AG04450 (cell line): ENCODE results near the gene CFAP46. TPM values are rescaled to one million over a fixed set of nuclear protein-coding genes. Genes with fewer than 3 reads are reported as not detected.

ENCODE experiments used
- CTCF ChIA-PET: fragments of 300-600, 350-600 bp; formaldehyde crosslinking; extraction: SDS; loops from one replicate; lab custom pipeline; 2022; ENCODE audit warnings: antibody characterized with exemption, inconsistent platforms; lab: Charles Lee
- POLR2A ChIA-PET: fragments of 350-600 bp; formaldehyde crosslinking; extraction: SDS; loops from one replicate; lab custom pipeline; 2021; ENCODE audit warnings: antibody characterized with exemption, inconsistent platforms; lab: Yijun Ruan, JAX
- DNase-seq: peaks from one replicate; pipeline ENCODE4 v3.0.0-alpha.2; 2011; ENCODE audit warnings: low read depth, low spot score
- H3K27ac ChIP-seq: one replicate; pipeline ENCODE4 v1.5.1; 2012; ENCODE audit warnings: low read depth, low read length, control low read depth
- H3K27me3 ChIP-seq: one replicate; pipeline ENCODE4 v1.6.0; 2012; ENCODE audit warnings: low read length; ENCODE audit not compliant: control insufficient read depth, insufficient read depth
- H3K4me3 ChIP-seq: 2 replicates; pipeline ENCODE4 v1.5.1; 2011; ENCODE audit warnings: mild to moderate bottlenecking, low read depth, low read length, control low read depth
- H3K9me3 ChIP-seq: 2 replicates; pipeline ENCODE4 v1.5.1; 2012; ENCODE audit warnings: low read length; ENCODE audit not compliant: control insufficient read depth, insufficient read depth
- CTCF ChIP-seq: IDR thresholded peaks from 2 replicates; pipeline ENCODE4 v1.5.1; 2011; ENCODE audit warnings: low read depth, low read length, control low read depth, inconsistent platforms
- polyA plus RNA-seq: library from polyadenylated mRNA; depleted of rRNA; stranded (reverse); fragments of >200 nt; gene quantifications from 2 replicates; pipeline ENCODE4 v1.2.3, GENCODE V29; 2011

CFAP46 gene
- polyA plus RNA-seq, 1 experiment, result 2.7 TPM

- CTCF ChIA-PET, result no interaction called here
- POLR2A ChIA-PET, result no interaction called here
- Histone ChIP-seq H3K4me3 (no peak overlapping the region), H3K27me3 (peaks cover 17% of the 10 kb centered on the region), H3K9me3 (no peaks in the 10 kb centered on the region; the same call in 1 of the 2 replicates), H3K27ac (no peak overlapping the region)
- no peak for DNase-seq
- TF ChIP-seq CTCF, result no peak
These were observed 11.1 kb upstream of the CFAP46 start for GRCh38 chr10:132953428-132953827.

GRCh38 chr10:132951926-132952325 is 9.6 kb upstream of the CFAP46 start:
- no peak overlapping the region for H3K4me3 ChIP-seq
- peaks cover 17% of the 10 kb centered on the region for H3K27me3 ChIP-seq
- ChIA-PET CTCF (no interaction called here), POLR2A (no interaction called here)
- no peak overlapping the region for H3K27ac ChIP-seq
- no peak for DNase-seq
- no peaks in the 10 kb centered on the region for H3K9me3 ChIP-seq
- TF ChIP-seq CTCF, result no peak

- peaks cover 9% of the 10 kb centered on the region for H3K27me3 ChIP-seq
- POLR2A ChIA-PET, result no interaction called here
- no peak overlapping the region for H3K4me3 ChIP-seq
- H3K9me3 ChIP-seq, result no peaks in the 10 kb centered on the region
- no peak for TF ChIP-seq CTCF
- no peak for DNase-seq
- CTCF ChIA-PET, result no interaction called here
- no peak overlapping the region for H3K27ac ChIP-seq
These were observed 6.0 kb upstream of the CFAP46 start for GRCh38 chr10:132948351-132948750.

GRCh38 chr10:132947843-132948242 is 5.5 kb upstream of the CFAP46 start:
- H3K4me3 ChIP-seq, result no peak overlapping the region
- ChIA-PET POLR2A (no interaction called here), CTCF (no interaction called here)

More at GRCh38 chr10:132947843-132948242, 5.5 kb upstream of the CFAP46 start:
- DNase-seq, result no peak
- Histone ChIP-seq H3K27ac (no peak overlapping the region), H3K27me3 (peaks cover 9% of the 10 kb centered on the region), H3K9me3 (no peaks in the 10 kb centered on the region)
- no peak for TF ChIP-seq CTCF
